ENCODE data around the gene DGKB. TPM values are rescaled to one million over a fixed set of nuclear protein-coding genes. Genes with fewer than 3 reads are reported as not detected.

DGKB gene
- total and polyA plus RNA-seq, 2 of the 8 experiments (the other 6 are each of a cell fraction or from before 2014, with no cell fraction given), result 1.9 to 2.6 TPM

DNA sequence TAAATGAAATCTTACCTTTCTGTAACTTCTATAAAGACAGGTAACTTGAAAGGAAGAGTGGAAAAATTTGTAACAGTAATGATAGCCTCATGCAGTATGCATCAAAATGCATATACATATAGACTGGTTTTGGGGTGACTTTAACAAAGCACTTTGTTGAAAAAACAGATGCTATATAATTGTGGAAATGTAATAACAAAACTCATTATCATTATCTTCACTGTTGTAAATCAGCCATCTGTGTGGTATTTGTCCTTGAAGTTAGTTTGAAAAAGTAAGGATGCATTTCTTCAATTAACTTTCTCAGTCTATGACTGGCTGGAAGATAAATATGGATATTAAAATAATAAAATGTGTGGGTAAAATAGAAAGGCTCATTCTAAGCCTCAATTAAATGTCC, 6.1 kb upstream of the DGKB start:
- Histone ChIP-seq H2AK5ac (ENCODE audit: low read depth, low read length) (no peak overlapping the region), H3K9me3 (ENCODE audit: insufficient read depth in 2 of 2, low read depth in 1 of 2, low read length in 1 of 2) (no peaks in the 10 kb centered on the region), H2BK12ac (ENCODE audit: low read depth, low read length) (no peak overlapping the region), H3K79me2 (ENCODE audit: control insufficient read depth in 1 of 2, insufficient read depth in 2 of 2, low read length in 2 of 2) (no peaks in the 10 kb centered on the region), H3K9ac (replicated peaks in 1 of 4; ENCODE audit: extremely low read depth in 1 of 4, low read depth in 3 of 4, low read length in 3 of 4) (no peak overlapping the region), H4K20me1 (replicated peaks in 1 of 2; ENCODE audit: control insufficient read depth in 1 of 2, insufficient read depth in 2 of 2, low read length in 2 of 2) (no peaks in the 10 kb centered on the region), H2BK5ac (ENCODE audit: low read depth, low read length) (no peak overlapping the region), H3K14ac (ENCODE audit: insufficient read length) (no peak overlapping the region), H2BK120ac (replicated peaks; ENCODE audit: low read depth, low read length) (no peak overlapping the region), H3K27me3 (replicated peaks in 1 of 4; ENCODE audit: control insufficient read depth in 3 of 4, extremely low read depth in 1 of 4, insufficient read depth in 3 of 4, low read length in 3 of 4) (no peaks in the 10 kb centered on the region), H3K4me3 (ENCODE audit: extremely low read depth in 1 of 4, insufficient read depth in 2 of 4, low read depth in 3 of 4, low read length in 4 of 4) (no peak overlapping the region), H3K18ac (ENCODE audit: extremely low read depth, low read length) (no peak overlapping the region), H3K79me1 (ENCODE audit: low read depth, low read length) (no peaks in the 10 kb centered on the region), H3K4ac (replicated peaks; ENCODE audit: insufficient read length, low read depth, low read length) (no peak overlapping the region), H3K23ac (ENCODE audit: insufficient read length) (no peak overlapping the region), H3K36me3 (ENCODE audit: control insufficient read depth in 2 of 4, insufficient read depth in 4 of 4, low read length in 3 of 4) (no peaks in the 10 kb centered on the region), H4K91ac (replicated peaks; ENCODE audit: insufficient read length, low read length) (no peak overlapping the region), H3K4me2 (ENCODE audit: insufficient read depth in 1 of 2, low read depth in 2 of 2, low read length in 2 of 2) (no peak overlapping the region), H3K23me2 (ENCODE audit: low read depth, low read length) (no peaks in the 10 kb centered on the region), H3K27ac (ENCODE audit: low read depth, low read length) (no peak overlapping the region), H2BK20ac (ENCODE audit: low read length) (no peak overlapping the region), H2AFZ (ENCODE audit: low read length) (no peak overlapping the region), H3K56ac (replicated peaks; ENCODE audit: insufficient read length, low read depth, low read length) (no peak overlapping the region), H3K4me1 (replicated peaks in 1 of 4; ENCODE audit: control insufficient read depth in 3 of 4, insufficient read depth in 4 of 4, low read length in 3 of 4) (no peaks in the 10 kb centered on the region), H2BK15ac (ENCODE audit: low read length) (no peak overlapping the region), H4K8ac (ENCODE audit: extremely low read depth, insufficient read depth, low read length) (no peak overlapping the region), H4K5ac (ENCODE audit: insufficient read length, low read depth, low read length) (no peak overlapping the region)
- no peak for DNase-seq (ENCODE audit: low read depth in 1 of 2, low spot score in 2 of 2)
- no peak for FAIRE-seq
- TF ChIP-seq TAF1 (IDR thresholded peaks at IDR 0.05; ENCODE audit: low read depth, low read length) (no peak), HDAC2 (IDR thresholded peaks at IDR 0.05; ENCODE audit: borderline replicate concordance in 1 of 2, low read depth in 2 of 2, low read length in 2 of 2) (no peak), HDAC6 (IDR thresholded peaks at IDR 0.05; ENCODE audit: low read depth, low read length) (no peak), KDM5A (IDR thresholded peaks at IDR 0.05; ENCODE audit: low read length) (no peak), KDM4A (IDR thresholded peaks at IDR 0.05; ENCODE audit: low read depth, low read length, severe bottlenecking) (no peak), RAD21 (IDR thresholded peaks at IDR 0.05 in 1 of 2, conservative IDR thresholded peaks at IDR 0.05 in 1 of 2; ENCODE audit: low read depth in 2 of 2, low read length in 2 of 2) (no peak), TEAD4 (IDR thresholded peaks at IDR 0.05; ENCODE audit: low read depth, low read length) (no peak), BCL11A (IDR thresholded peaks at IDR 0.05; ENCODE audit: low read depth in 2 of 2, low read length in 2 of 2) (no peak), SIN3A (conservative IDR thresholded peaks at IDR 0.05 in 1 of 2, IDR thresholded peaks at IDR 0.05 in 1 of 2; ENCODE audit: low read depth in 1 of 2, low read length in 2 of 2) (no peak)
- POLR2A ChIA-PET (ENCODE audit: partially characterized antibody), result no interaction called here
- CTCF ChIA-PET (ENCODE audit: partially characterized antibody), result no interaction called here

Measured in H1 (cell line).